ENCODE measurements around the gene SEC24C.

- no peak for TF ChIP-seq CTCF (IDR thresholded peaks at IDR 0.05; ENCODE audit: low read depth, low read length)
- no peak for TF ChIP-seq EZH2phosphoT487 (IDR thresholded peaks at IDR 0.05; ENCODE audit: low read depth)
Measured at GRCh38 chr10:73780966-73781365, 36.8 kb downstream of the SEC24C start.
